ENCODE results near the gene ERVH48-1.
"Not testable (repeated sequence)": the region's sequence is repeated elsewhere in the genome, so short reads cannot be mapped to it uniquely, and the experiment has no call there.

The ERVH48-1 gene

GRCh38 chr21:42959728-42960127 is 34.3 kb upstream of the ERVH48-1 start:
- H3K36me3 ChIP-seq (ENCODE audit: control insufficient read depth, insufficient read depth, low read length) = no peaks in the 10 kb centered on the region
- no peak overlapping the region for H3K4me3 ChIP-seq (ENCODE audit: low read length)
- no peak overlapping the region for H3K9ac ChIP-seq (ENCODE audit: low read length)
- no peaks in the 10 kb centered on the region for H3K27me3 ChIP-seq (ENCODE audit: control insufficient read depth, insufficient read depth, low read length)
- H3K4me1 ChIP-seq (ENCODE audit: control insufficient read depth, insufficient read depth, low read length) = no peaks in the 10 kb centered on the region
- H3K27ac ChIP-seq (ENCODE audit: low read depth, low read length) = no peak overlapping the region

- not testable (repeated sequence) for H3K27ac ChIP-seq (ENCODE audit: low read depth, low read length); H3K4me1 ChIP-seq (ENCODE audit: control insufficient read depth, insufficient read depth, low read length); H3K27me3 ChIP-seq (ENCODE audit: control insufficient read depth, insufficient read depth, low read length); H3K4me3 ChIP-seq (ENCODE audit: low read length); H3K36me3 ChIP-seq (ENCODE audit: control insufficient read depth, insufficient read depth, low read length); H3K9ac ChIP-seq (ENCODE audit: low read length)
These were observed 32.7 kb upstream of the ERVH48-1 start for GRCh38 chr21:42958122-42958521.

- H3K4me3 ChIP-seq (ENCODE audit: low read length) = no peak overlapping the region
- no peaks in the 10 kb centered on the region for H3K27me3 ChIP-seq (ENCODE audit: control insufficient read depth, insufficient read depth, low read length)
These were observed 31.6 kb upstream of the ERVH48-1 start for GRCh38 chr21:42956824-42957630.

GRCh38 chr21:42951193-42951592 is 25.8 kb upstream of the ERVH48-1 start:
- not testable (repeated sequence) for H3K9ac ChIP-seq (ENCODE audit: low read length); H3K4me1 ChIP-seq (ENCODE audit: control insufficient read depth, insufficient read depth, low read length); H3K36me3 ChIP-seq (ENCODE audit: control insufficient read depth, insufficient read depth, low read length); H3K4me3 ChIP-seq (ENCODE audit: low read length); H3K27me3 ChIP-seq (ENCODE audit: control insufficient read depth, insufficient read depth, low read length); H3K27ac ChIP-seq (ENCODE audit: low read depth, low read length)

More at GRCh38 chr21:42956824-42957630, 31.6 kb upstream of the ERVH48-1 start:
- H3K9ac ChIP-seq (ENCODE audit: low read length) = no peak overlapping the region
- H3K36me3 ChIP-seq (ENCODE audit: control insufficient read depth, insufficient read depth, low read length) = no peaks in the 10 kb centered on the region
- H3K27ac ChIP-seq (ENCODE audit: low read depth, low read length) = no peak overlapping the region
- H3K4me1 ChIP-seq (ENCODE audit: control insufficient read depth, insufficient read depth, low read length) = no peaks in the 10 kb centered on the region

- not testable (repeated sequence) for H3K27me3 ChIP-seq (ENCODE audit: control insufficient read depth, insufficient read depth, low read length); H3K9ac ChIP-seq (ENCODE audit: low read length); H3K36me3 ChIP-seq (ENCODE audit: control insufficient read depth, insufficient read depth, low read length); H3K4me3 ChIP-seq (ENCODE audit: low read length); H3K27ac ChIP-seq (ENCODE audit: low read depth, low read length); H3K4me1 ChIP-seq (ENCODE audit: control insufficient read depth, insufficient read depth, low read length)
These were observed 23.8 kb upstream of the ERVH48-1 start for GRCh38 chr21:42949094-42949755.

GRCh38 chr21:42942244-42942643 is 16.8 kb upstream of the ERVH48-1 start:
- Histone ChIP-seq H3K36me3 (ENCODE audit: control insufficient read depth, insufficient read depth, low read length) (no peaks in the 10 kb centered on the region), H3K27me3 (ENCODE audit: control insufficient read depth, insufficient read depth, low read length) (no peaks in the 10 kb centered on the region), H3K27ac (ENCODE audit: low read depth, low read length) (no peak overlapping the region), H3K9ac (ENCODE audit: low read length) (no peak overlapping the region), H3K4me1 (ENCODE audit: control insufficient read depth, insufficient read depth, low read length) (no peaks in the 10 kb centered on the region), H3K4me3 (ENCODE audit: low read length) (no peak overlapping the region)

- H3K27ac ChIP-seq (ENCODE audit: low read depth, low read length) = no peak overlapping the region
- no peaks in the 10 kb centered on the region for H3K27me3 ChIP-seq (ENCODE audit: control insufficient read depth, insufficient read depth, low read length)
- H3K4me1 ChIP-seq (ENCODE audit: control insufficient read depth, insufficient read depth, low read length) = no peaks in the 10 kb centered on the region
- no peaks in the 10 kb centered on the region for H3K36me3 ChIP-seq (ENCODE audit: control insufficient read depth, insufficient read depth, low read length)
- no peak overlapping the region for H3K4me3 ChIP-seq (ENCODE audit: low read length)
- no peak overlapping the region for H3K9ac ChIP-seq (ENCODE audit: low read length)
These were observed 16.3 kb upstream of the ERVH48-1 start for GRCh38 chr21:42941696-42942085.

GRCh38 chr21:42939582-42940413 is 14.4 kb upstream of the ERVH48-1 start:
- Histone ChIP-seq H3K9ac (ENCODE audit: low read length) (no peak overlapping the region), H3K27ac (ENCODE audit: low read depth, low read length) (no peak overlapping the region), H3K4me3 (ENCODE audit: low read length) (peak overlapping the region; percentile 6), H3K27me3 (ENCODE audit: control insufficient read depth, insufficient read depth, low read length) (no peaks in the 10 kb centered on the region), H3K4me1 (ENCODE audit: control insufficient read depth, insufficient read depth, low read length) (no peaks in the 10 kb centered on the region), H3K36me3 (ENCODE audit: control insufficient read depth, insufficient read depth, low read length) (no peaks in the 10 kb centered on the region)

GRCh38 chr21:42938606-42938995 is 13.2 kb upstream of the ERVH48-1 start:
- H3K36me3 ChIP-seq (ENCODE audit: control insufficient read depth, insufficient read depth, low read length); H3K4me3 ChIP-seq (ENCODE audit: low read length); H3K9ac ChIP-seq (ENCODE audit: low read length); H3K4me1 ChIP-seq (ENCODE audit: control insufficient read depth, insufficient read depth, low read length); H3K27me3 ChIP-seq (ENCODE audit: control insufficient read depth, insufficient read depth, low read length); H3K27ac ChIP-seq (ENCODE audit: low read depth, low read length): not testable (repeated sequence)

- Histone ChIP-seq H3K27me3 (ENCODE audit: control insufficient read depth, insufficient read depth, low read length) (no peaks in the 10 kb centered on the region), H3K4me1 (ENCODE audit: control insufficient read depth, insufficient read depth, low read length) (no peaks in the 10 kb centered on the region), H3K36me3 (ENCODE audit: control insufficient read depth, insufficient read depth, low read length) (no peaks in the 10 kb centered on the region), H3K27ac (ENCODE audit: low read depth, low read length) (no peak overlapping the region), H3K4me3 (ENCODE audit: low read length) (no peak overlapping the region), H3K9ac (ENCODE audit: low read length) (no peak overlapping the region)
These were observed 12.7 kb upstream of the ERVH48-1 start for GRCh38 chr21:42937960-42938605.

GRCh38 chr21:42937034-42937940 is 11.9 kb upstream of the ERVH48-1 start:
- H3K36me3 ChIP-seq (ENCODE audit: control insufficient read depth, insufficient read depth, low read length); H3K4me3 ChIP-seq (ENCODE audit: low read length); H3K4me1 ChIP-seq (ENCODE audit: control insufficient read depth, insufficient read depth, low read length); H3K27ac ChIP-seq (ENCODE audit: low read depth, low read length); H3K27me3 ChIP-seq (ENCODE audit: control insufficient read depth, insufficient read depth, low read length); H3K9ac ChIP-seq (ENCODE audit: low read length): not testable (repeated sequence)

All from rectal smooth muscle tissue (tissue), 1 donor.